Fibroblast of the aortic adventitia (primary cell): ENCODE measurements around the gene BCORL1. TPM values are rescaled to one million over a fixed set of nuclear protein-coding genes. Genes with fewer than 3 reads are reported as not detected.

Experiments
- DNase-seq: peaks from one replicate; pipeline ENCODE4 v3.0.0-alpha.2; 2010; ENCODE audit warnings: low read depth
- H3K4me3 ChIP-seq: 2 replicates; pipeline ENCODE4 v1.5.1; 2011; ENCODE audit warnings: low read depth, mild to moderate bottlenecking, control low read depth, low read length, moderate library complexity
- total RNA-seq: library from RNA; depleted of rRNA; stranded (reverse); fragments of >200 nt; gene quantifications from 2 replicates; pipeline ENCODE4 v1.2.3, GENCODE V29; 2012; ENCODE audit warnings: low replicate concordance
- TF ChIP-seq, protein P1 (sequence below): IDR thresholded peaks from 2 replicates; pipeline ENCODE4 v1.5.1; 2011; ENCODE audit warnings: mild to moderate bottlenecking, low read length, control low read depth, inconsistent platforms; ENCODE audit not compliant: insufficient read depth

Gene BCORL1
- total RNA-seq, 1 donor: 1.9 TPM

DNA sequence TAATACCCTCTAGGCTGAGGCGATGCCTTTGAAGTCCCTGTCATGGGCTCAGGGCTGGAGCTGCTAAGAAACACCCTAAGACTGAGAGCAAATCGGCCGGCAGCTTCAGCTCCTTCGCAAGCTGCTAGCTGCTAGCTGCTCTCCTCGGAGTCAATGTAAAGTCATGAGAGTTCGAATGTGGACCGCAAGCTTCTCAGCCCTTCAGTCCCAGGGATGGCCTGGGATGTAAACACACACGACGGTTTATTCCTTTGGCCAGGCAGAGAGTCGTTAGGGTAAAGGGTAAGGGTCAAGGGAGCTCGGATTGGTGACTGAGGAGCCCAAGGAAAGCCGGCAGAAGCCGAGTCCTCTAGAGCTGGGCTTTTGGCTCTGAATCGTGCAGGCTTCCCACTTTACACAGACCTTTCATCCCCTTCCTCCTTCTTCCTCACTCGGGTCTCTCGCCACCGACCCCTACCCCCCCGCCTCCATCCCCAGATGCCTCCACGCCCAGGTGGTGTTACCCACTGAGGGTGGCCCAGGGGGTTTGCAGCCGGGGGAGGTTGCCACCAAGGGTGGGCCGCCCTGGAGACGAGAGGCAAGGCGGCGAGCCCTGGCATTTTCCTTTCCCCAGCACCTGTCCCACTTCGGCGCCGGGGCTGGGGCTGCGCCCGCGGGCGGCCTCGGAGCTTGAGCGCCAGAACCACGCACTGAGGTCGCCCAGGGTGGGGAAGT lies 3.1 kb upstream of the BCORL1 start:
- DNase-seq: no peak
- TF ChIP-seq, protein P1, sequence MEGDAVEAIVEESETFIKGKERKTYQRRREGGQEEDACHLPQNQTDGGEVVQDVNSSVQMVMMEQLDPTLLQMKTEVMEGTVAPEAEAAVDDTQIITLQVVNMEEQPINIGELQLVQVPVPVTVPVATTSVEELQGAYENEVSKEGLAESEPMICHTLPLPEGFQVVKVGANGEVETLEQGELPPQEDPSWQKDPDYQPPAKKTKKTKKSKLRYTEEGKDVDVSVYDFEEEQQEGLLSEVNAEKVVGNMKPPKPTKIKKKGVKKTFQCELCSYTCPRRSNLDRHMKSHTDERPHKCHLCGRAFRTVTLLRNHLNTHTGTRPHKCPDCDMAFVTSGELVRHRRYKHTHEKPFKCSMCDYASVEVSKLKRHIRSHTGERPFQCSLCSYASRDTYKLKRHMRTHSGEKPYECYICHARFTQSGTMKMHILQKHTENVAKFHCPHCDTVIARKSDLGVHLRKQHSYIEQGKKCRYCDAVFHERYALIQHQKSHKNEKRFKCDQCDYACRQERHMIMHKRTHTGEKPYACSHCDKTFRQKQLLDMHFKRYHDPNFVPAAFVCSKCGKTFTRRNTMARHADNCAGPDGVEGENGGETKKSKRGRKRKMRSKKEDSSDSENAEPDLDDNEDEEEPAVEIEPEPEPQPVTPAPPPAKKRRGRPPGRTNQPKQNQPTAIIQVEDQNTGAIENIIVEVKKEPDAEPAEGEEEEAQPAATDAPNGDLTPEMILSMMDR: no peak
- no peak overlapping the region for H3K4me3 ChIP-seq

DNA sequence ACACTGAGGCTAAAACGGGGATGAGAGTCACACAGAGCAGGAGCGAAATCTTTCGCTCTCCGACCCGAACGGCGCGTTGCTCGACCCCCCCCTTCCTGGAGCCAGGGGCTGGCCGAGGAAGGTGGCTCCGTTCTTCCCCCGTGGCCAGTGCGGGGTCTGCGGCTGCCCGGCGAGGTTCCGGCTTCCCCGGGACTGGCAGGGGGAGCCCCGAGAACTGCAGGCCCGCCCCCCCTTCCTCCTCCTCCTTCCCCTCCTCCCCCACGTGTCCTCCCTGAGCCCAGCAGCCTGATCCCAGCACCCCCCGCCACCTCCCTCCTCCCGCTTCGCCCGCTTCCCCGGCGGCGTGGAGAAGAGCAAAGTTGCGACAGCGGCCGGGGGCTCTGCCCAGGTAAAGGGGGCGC lies 2.4 kb upstream of the BCORL1 start:
- TF ChIP-seq, protein P1: no peak
- peak overlapping the region; percentile 66 for H3K4me3 ChIP-seq

DNA sequence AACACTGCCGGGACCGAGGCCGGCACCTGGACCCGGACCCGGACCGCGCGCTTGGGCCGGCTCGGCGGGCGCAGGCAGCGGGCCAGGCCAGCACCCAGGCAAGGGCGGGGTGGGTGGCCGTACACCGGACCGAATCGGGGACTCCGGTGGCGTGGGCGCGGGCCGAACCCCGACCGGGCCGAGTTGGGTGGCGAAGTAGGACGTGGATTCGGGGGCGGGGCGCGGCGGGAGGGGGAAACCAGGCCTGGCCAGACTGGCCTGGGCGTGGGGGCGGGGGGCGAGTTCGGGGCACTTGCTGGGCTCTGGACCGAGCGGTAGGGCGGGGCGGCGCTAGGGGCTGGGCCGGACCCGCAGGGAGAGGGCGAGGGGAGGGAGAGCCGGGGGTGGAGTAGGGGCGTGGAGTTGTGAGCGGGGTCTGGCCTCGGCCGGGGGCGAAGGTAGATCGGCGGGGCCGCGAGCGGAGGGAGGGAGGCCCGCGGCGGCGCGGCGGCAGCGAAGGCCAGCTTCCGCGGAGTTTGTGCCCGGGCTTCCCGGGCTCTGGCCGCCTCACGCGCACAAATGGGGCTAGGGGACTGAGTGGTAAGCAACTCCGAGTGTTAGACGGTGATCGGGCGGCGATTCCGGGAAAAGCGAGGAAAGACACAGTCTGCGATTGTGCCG lies 1.8 kb upstream of the BCORL1 start:
- DNase-seq: no peak
- TF ChIP-seq, protein P1: no peak
- peak overlapping the region; percentile 66 for H3K4me3 ChIP-seq

More for the DNA sequence above, 2.4 kb upstream of the BCORL1 start:
- DNase-seq: no peak

DNA sequence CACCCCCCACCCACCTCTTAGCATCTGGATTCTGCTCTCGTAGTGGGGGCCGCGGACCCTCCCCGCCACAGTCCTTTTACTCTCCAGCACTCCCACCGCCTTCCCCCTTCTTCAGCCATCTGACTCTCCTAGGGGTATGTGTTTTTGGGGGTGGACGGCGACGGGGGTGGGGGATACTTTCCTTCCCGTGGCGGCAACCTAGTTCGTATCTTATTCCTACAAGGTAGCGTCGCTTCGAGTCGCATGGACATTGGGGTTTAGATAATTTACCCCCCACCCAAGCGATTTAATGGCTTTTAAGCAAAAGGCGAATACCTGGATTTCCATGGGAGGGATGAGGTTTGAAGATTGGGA lies 1.3 kb upstream of the BCORL1 start:
- no peak for DNase-seq

DNA sequence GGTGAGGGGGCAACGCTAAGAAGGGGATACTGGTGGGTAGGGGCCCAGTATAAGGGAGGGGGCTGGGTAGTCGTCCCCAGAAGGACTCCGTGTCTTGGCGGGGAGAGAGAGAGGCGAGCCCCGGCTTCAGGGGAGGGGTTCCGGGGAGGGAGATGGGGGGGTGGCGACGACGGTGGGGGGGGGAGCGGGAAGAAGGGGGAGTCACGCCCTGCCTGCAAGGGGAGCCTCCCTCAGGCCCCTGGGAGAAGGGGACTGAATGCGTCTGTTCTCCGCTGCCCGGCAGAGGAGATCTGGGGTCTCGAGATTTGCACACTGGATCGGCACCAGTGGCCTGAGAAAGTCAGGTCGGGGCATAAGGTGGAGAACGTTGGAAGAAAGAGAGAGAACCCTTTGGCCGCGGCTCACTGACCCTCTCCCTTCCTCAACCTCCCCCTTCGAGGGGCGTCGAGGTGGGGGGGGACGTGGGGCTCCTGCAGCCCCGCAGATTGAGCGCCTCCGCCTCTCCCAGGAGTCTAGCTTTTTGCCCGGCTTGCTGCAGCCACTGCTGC lies 609 bp upstream of the BCORL1 start:
- TF ChIP-seq, protein P1: no peak
- DNase-seq: no peak
- H3K4me3 ChIP-seq: peak overlapping the region; percentile 66

More for the DNA sequence above, 1.3 kb upstream of the BCORL1 start:
- TF ChIP-seq, protein P1: no peak
- peak overlapping the region; percentile 66 for H3K4me3 ChIP-seq

DNA sequence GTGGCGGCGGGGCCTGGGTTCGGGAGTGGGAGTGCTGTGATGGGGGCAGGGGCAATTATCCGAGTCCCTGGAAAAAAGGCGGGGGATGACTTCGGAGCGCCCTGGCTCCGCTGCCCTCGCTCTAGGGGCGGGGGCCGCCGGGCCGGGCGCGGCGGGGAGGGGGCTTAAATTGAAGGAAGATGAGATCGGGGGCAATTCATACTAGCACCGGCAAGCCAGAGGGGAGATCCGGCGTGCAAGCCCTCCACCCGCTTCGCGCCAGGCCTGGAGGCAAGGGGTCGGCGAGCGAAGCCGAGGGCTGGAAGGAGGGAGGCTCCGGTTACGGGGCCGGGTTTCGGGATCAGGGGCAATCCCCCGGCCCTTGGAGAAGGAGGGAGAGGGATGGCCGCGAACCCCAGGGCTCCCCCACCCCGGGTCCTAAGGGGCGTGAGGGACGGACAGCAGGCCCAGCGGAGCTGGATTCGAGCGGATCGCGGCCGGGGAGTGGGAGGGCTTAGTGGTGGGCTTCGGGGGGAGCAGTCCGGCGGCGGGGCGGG lies 1.2 kb downstream of the BCORL1 start:
- TF ChIP-seq, protein P1: no peak
- no peak overlapping the region for H3K4me3 ChIP-seq
- no peak for DNase-seq
